GM12872 (cell line): ENCODE measurements around the gene MACIR.

Experiments used
- TF ChIP-seq, protein P1 (sequence below): IDR thresholded peaks from 3 replicates; pipeline ENCODE4 v1.5.1; 2011; ENCODE audit warnings: low read depth, mild to moderate bottlenecking, low read length, moderate library complexity; ENCODE audit not compliant: insufficient read depth

MACIR gene

GRCh38 chr5:103293099-103293498 is 34.5 kb downstream of the MACIR start:
- TF ChIP-seq, protein P1, sequence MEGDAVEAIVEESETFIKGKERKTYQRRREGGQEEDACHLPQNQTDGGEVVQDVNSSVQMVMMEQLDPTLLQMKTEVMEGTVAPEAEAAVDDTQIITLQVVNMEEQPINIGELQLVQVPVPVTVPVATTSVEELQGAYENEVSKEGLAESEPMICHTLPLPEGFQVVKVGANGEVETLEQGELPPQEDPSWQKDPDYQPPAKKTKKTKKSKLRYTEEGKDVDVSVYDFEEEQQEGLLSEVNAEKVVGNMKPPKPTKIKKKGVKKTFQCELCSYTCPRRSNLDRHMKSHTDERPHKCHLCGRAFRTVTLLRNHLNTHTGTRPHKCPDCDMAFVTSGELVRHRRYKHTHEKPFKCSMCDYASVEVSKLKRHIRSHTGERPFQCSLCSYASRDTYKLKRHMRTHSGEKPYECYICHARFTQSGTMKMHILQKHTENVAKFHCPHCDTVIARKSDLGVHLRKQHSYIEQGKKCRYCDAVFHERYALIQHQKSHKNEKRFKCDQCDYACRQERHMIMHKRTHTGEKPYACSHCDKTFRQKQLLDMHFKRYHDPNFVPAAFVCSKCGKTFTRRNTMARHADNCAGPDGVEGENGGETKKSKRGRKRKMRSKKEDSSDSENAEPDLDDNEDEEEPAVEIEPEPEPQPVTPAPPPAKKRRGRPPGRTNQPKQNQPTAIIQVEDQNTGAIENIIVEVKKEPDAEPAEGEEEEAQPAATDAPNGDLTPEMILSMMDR, result no peak

GRCh38 chr5:103293719-103294118 is 35.2 kb downstream of the MACIR start:
- TF ChIP-seq, protein P1, result no peak

- TF ChIP-seq, protein P1, result no peak
Measured at GRCh38 chr5:103294906-103295305, 36.3 kb downstream of the MACIR start.

DNA sequence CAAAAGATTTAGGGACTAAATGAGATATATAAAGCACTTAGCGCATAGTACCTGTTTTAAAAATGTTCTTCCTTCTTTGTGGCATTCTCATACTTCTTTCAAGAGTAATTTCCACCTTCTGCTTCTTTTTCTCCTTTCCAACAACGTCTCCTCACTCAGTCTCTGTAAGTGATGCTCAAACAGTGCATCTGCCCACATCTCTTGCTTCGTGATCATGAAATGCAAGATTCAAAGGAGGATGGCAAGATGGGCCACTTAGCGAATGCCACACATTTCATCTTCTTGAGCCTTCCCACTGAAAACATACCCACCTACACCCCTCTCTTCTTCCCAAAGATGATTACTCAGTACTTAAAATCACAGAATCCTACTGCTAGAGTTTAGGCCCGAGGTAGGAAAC is 36.9 kb downstream of the MACIR start:
- TF ChIP-seq, protein P1, result no peak

GRCh38 chr5:103295871-103296270 is 37.3 kb downstream of the MACIR start:
- TF ChIP-seq, protein P1, result no peak

GRCh38 chr5:103298117-103298516 is 39.6 kb downstream of the MACIR start:
- TF ChIP-seq, protein P1, result no peak

DNA sequence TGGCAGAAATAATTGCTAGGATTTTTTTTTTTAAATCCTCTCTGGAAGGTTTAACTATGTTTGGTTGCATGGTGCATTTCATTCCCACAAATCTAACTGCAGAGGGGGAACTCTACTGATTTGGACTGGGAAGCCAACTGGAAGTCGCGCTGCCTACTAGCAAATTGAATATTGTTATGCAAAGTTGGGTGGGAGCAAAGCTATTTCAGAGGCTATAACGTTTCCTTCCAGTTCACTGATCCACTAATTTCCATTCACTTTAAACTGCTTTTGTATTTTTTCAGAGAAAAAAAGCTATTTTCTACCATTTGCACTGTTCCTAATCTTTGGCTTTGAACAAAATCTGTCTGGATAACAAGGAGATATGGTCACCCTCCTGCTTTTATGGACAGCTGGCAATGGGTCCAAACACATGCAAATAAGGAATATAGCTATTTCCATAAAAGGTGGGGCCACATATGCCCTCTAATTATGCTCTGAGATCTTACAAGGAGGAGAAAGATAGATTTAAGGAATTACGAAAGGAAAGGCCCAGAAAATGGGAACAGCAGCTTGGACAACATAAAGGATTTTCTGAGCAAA is 40.1 kb downstream of the MACIR start:
- TF ChIP-seq, protein P1, result no peak
